ENCODE measurements around the gene DMKN.

The DMKN gene

DNA sequence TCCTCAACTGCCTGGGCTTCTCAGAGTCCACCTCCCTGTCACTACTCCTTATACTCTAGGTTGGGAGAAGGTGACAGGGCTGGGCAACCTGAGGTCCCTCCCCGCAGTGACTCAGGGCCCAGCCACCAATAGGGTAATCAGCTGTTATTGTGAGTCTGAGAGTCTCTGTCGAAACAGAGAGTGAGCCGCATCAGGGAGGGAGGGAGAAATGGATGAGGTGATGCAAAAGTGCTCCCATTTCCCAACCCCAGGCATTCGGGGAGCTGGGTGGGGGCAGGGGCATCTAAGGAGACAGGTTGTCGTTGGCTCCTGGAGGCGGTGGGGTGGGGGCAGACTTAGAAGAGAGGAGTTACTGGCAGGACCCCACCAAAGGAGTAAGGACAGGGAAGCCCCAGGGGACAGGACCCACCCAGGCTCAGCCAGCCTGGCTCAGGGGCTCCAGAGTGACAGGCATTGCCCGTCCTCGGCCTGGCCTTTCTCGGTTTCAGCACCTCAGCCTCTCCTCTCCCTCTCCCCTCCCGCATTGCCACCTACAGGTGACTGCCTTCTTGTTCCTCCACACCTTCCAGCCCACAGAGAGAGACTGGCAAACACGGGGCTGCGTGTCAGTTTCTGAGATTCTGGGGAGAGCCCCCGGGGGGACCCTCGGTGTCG, at the start of gene DMKN:
TSS of gene DMKN (minus strand) at position 22 of the 654 bp plus-strand sequence. CDS start 174 bp downstream, outside the sequence.
- no peak for DNase-seq

DNA sequence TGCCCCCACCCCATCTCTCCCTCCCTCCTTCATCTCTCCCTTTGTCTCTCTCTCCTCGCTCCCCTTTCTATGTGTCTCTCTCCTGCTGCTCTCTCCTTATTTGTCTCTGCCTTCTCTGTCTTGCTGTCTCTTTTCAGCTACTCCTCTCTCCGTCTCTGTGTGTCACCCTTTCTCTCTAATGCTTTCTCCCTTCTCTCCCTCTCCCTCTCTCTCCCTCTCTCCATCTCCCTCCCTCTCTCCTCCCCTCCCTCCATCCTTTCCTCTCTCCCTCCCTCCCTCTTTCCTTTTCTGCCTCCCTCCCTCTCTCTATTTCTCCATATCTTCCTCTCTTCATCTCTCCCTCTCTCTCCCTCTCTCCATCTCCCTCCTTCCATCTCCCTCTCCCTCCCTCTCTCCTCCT, 49.3 kb upstream of the DMKN start:
- DNase-seq, result no peak

DNA sequence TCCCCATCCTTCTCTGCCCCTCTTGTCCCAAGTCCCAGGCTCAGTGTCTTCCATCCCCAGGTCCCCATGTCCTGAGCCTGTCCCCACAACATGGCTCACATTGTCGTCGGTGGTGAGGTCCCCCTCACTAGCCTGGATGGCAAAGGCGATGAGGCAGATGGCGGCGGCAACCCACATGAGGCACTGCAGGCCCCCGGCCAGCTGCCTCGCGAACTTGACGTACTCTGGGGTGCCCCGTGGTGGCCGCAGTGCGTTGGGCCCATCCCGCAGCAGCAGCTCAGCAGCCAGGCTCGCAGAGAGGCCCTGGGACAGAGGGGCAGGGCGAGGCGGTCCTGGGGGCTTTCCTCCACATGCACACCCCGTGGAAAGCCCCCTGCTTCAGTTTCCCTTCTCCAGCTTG, 48.9 kb upstream of the DMKN start:
- DNase-seq, result no peak

GRCh38 chr19:35561436-35561835, 48.0 kb upstream of the DMKN start:
- no peak for DNase-seq

DNA sequence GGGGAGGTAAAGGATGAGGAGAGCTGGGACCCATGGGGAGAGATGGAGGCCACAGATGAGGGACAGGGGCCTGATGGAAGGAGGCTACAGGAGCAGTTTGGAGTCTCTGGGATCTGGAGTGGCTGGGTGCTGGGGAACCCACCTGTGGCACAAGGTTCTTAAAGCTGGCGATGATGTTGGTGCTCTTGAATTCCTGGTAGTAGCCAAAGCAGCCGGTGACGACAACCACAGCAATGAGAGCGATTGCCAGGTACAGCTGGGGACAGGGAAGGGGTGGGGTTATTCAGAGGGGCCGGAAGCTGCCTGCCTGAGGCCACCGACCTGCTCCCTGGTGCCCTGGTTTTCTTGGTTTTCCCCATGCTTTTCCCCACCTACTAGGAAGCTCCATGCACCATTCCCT, 47.2 kb upstream of the DMKN start:
- DNase-seq, result no peak

DNA sequence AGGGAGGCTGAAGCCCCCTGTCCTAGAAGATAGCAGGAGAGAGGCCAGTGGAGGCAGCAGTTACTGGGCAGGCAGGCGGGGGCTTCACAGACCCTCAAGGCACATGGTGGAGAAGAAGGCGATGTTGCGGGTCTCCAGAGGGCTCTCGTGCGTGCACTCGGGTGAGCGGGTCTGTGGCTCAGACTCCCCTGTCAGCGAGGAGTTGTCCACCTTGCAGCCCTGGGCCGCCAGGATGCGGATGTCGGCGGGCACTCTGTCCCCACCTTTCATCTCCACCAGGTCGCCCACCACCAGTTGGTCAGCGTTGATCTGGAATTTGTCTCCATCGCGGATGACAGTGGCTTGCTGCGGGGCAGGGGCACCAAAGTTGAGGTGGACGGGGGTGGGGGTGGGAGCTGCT, 46.8 kb upstream of the DMKN start:
- DNase-seq, result no peak

DNA sequence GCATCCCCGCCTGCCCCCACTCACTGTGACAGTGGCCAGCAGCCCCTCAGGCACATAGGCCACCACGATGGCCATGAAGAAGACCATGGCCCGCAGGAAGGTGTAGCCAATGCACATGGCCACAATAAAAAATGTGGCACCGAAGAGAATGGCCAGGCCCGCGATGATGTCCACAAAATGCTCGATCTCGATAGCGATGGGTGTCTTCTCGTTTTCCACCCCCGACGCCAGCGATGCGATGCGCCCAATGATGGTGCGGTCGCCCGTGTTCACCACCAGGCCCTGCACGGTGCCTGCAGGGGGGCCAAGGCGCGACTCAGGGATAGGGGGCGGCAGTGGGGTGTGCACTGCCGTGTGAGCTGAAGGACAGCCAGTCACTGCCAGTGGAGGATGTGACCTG, 46.3 kb upstream of the DMKN start:
- DNase-seq, result no peak

DNA sequence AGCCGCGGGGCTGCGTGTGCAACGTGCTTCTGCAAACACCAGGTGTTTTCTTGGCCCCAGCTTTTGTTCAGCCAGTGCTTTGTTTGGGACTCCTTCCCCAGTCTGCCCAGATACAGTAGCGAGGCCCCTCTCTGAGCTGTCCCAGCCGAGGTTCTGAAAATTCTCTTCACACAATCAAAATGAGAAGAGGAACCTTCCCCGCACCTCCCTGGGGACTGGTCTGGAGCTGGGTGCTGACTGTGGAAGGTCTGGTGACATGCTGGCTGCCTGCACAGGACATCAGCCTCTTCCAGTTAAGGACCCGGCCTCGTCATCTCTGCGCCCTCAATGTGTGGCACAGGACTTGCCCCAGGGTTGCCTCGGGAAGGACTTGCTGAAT, 45.8 kb upstream of the DMKN start:
- no peak for DNase-seq

DNA sequence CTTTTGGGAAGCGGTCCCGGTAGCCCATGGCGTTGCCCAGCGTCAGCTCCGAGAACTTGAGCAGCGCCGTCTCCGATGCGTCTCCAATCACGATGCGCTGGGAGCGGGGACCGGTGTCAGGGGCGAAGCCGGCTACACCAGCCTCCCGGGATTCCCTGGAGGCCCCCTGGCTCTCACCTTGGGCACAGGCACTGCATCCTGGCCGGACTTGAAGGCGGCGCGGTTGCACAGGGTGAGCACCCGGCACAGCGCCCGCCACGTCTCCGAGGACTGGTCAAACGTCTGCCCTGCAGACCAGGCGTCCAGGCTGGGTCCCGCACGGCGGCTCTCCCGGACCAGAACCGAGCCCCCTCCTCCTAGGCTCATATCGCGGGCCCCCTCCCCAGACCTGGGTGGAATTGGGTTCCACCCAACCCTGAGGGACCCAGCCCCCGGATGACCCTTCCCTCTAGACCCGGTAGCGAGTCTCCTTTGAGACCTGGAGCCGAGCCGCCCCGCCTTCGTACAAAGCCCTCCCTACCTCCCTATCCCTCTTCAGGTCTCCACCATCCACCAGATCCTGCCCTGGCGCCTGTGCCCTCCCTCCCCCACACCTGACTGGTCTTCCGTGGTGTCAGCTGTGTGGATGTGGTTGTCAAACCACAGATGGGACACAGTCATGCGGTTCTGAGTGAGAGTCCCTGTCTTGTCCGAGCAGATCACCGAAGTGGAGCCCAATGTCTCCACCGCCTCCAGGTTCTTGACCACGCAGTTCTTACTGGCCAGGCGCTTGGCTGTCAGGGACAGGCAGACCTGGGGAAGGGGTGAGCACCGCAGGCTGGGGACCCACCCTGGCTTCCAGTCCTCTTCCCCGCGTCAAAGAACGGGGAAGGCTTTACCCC, 45.2 kb upstream of the DMKN start:
- DNase-seq, result no peak

DNA sequence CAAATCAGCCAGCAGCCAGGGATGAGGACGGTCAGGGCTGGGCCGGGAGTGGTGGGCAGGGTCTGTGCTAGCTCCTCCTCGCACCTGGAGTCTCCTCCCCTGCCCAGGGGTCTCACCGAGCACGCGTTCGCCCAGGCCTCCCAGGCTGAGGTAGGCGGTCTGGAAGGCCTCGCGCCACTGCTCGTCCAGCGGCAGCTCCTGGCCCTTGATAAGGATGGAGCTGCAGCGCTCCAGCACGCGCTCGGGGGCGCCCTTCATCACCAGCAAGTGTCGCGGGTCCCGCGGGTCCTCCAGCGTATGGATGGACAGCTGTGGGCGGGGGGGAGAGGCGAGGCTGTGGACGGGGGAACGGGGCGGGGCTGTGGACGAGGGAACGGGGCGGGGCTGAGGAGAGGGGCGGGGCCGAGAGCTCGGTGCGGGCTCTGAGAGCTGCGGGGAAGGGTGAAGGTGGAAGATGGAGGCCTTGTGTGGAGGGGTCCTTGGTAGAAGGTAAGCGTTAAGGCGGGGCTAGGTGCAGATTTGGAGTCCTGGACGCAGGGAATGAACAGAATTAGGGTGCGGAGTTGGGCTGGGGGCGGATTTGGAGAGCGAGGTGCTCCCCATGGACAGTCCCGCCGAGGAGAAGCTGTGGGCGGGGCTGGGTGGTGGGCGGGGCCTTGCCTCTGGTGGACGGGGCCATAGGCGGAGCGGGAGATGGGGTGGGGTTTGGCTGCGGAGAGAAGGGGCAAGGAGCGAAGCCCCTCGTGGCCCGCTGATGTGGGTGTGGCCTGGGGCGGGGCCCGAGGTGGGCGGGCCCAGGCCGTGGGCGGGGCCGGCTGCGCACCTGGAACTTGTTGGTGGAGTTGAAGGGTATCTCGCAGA, 44.3 kb upstream of the DMKN start:
- no peak for DNase-seq

GRCh38 chr19:35556846-35557538, 43.5 kb upstream of the DMKN start:
- DNase-seq, result no peak

DNA sequence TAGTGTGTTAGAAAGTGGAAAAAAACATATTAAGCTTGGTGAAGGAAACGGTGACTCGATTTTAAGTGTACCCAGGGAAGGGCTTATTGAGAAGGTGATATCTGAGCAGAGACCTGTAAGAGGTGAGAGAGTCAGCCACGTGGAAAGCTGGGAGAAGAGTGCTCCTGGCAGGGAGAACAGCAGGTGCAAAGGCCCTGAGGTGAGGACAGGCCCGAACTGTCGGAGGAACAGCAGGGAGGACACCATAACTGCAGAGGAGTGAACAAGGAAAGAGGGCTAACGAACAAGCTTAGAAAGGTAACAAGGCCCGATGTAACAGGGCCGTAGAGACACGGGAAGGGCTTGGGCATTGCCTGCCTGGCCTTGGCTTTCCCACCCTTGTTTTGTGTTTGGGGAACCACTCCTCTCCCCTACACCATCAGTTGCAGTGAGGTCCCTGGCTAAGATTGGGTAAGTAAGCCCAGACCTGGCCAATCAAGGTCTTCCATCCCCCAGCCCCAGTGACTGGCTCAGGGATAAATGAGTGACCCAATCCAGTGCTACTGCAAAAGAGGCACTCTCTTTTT, 42.7 kb upstream of the DMKN start:
- DNase-seq, result no peak

DNA sequence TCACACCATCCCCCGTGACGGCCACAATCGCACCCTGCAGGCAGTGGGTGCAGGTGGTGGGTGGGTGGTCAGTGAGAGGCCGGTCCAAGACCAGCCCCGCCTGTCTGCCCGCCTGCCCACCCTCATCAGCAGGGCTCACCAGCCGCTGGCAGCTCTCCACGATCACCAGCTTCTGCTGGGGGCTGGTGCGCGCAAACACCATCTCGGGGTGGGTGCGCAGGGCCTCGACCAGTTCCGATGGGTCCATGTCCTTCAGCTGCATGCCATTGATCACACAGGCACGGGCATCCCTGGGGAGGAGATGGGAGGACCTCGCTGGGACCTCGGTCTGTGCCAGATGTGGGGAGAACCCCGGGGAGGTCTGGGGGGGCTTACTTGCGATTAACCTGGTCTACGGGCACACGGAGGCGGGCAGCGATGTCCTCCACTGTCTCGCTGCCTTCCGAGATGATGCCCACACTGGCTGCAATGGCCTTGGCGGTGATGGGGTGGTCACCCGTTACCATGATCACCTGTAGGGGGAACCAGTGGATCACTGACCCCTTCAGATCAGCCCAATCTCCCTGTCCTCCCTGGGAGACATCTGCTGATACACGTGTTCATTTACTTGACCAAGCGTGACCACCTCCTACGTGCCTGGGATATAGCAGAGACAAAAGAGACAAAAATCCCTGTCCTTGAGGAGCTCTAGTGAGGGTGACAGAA, 42.0 kb upstream of the DMKN start:
- DNase-seq, result no peak

GRCh38 chr19:35554076-35554475, 40.6 kb upstream of the DMKN start:
- no peak for DNase-seq

- no peak for DNase-seq
Observed at GRCh38 chr19:35553385-35554000, 40.0 kb upstream of the DMKN start.

- no peak for DNase-seq
Observed at GRCh38 chr19:35552534-35553384, 39.3 kb upstream of the DMKN start.

DNA sequence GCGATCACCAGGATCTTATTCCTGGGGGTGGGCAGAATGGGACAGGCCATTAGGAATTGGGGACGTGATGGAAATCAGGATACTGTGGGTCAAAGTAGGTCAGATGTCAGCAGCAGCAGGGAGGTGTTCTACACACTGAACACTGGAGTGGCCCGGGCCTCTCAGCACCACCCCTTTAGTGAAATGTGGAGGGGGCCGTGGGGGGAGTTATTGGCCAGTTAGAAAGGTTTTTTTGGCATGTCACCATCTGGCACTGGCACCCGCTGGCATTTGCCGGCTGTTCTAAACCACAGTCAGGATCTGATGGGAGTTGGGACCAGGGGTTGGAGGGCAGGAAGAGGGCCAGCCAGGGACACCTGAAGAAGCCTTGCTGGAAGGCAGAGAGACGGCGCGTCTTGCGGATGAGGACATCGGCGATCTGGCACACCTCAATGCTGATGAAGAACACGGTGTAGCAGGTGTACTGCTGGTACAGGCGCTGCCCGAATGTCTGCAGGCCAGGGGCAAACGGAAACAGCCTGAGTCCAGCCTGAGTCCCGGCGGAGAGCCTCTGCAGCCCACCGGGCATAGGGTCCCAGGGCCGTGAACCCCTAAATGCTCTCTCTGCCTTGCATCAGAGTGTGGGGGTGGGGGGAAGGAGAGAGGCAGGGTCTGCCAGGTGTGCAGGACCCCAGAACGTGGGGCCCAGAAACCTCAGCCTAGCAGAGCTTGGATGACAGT, 37.8 kb upstream of the DMKN start:
- no peak for DNase-seq

- DNase-seq, result no peak
Observed at GRCh38 chr19:35549879-35550523, 36.6 kb upstream of the DMKN start.

DNA sequence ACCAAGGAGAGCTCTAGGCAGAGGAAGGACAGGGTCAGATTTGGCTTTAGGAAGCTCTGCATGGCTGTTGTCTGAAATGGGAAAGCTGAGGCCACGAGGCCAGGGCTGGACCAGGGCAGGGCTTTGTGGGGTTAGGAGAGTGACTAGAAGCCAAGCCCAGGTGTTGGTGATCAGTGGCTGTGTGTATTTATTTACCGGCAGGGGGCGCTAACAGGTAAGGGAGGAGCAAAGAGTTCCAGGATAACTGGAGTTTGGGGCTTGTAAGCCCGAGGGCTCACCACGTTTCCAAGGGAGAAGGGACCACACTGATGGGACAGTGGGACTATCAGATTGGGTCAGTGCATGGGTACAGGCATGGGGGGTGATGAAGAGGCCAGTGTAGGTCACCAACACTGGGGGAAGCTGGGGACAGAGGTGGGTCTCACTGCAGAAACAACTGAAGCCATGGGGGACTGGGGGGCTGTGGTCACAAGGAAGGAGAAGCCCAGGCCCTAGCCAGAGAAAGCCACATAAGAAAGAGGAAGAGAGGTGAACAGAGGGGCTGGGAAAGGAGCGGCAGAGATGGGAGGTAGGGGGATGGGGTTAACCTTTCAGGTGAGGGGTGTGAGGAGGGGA, 35.8 kb upstream of the DMKN start:
- no peak for DNase-seq

All from KG1 (cell line).